Measurements from ENCODE around the gene CYGB.
"Not testable (repeated sequence)": the region's sequence is repeated elsewhere in the genome, so short reads cannot be mapped to it uniquely, and the experiment has no call there.

CYGB gene

GRCh38 chr17:76524598-76525512 is 12.7 kb downstream of the CYGB start:
- Histone ChIP-seq H3K36me3 (ENCODE audit: control insufficient read depth, low read depth, low read length) (no peaks in the 10 kb centered on the region), H3K4me3 (ENCODE audit: low read length) (no peak overlapping the region), H3K4me1 (ENCODE audit: control insufficient read depth, low read depth, low read length) (peaks cover 6% of the 10 kb centered on the region), H3K27me3 (ENCODE audit: control insufficient read depth, insufficient read depth, low read length) (peaks cover 8% of the 10 kb centered on the region), H3K9ac (ENCODE audit: low read length) (no peak overlapping the region), H3K27ac (ENCODE audit: low read length) (no peak overlapping the region), H3K9me3 (ENCODE audit: control insufficient read depth, low read depth, low read length) (no peaks in the 10 kb centered on the region)

DNA sequence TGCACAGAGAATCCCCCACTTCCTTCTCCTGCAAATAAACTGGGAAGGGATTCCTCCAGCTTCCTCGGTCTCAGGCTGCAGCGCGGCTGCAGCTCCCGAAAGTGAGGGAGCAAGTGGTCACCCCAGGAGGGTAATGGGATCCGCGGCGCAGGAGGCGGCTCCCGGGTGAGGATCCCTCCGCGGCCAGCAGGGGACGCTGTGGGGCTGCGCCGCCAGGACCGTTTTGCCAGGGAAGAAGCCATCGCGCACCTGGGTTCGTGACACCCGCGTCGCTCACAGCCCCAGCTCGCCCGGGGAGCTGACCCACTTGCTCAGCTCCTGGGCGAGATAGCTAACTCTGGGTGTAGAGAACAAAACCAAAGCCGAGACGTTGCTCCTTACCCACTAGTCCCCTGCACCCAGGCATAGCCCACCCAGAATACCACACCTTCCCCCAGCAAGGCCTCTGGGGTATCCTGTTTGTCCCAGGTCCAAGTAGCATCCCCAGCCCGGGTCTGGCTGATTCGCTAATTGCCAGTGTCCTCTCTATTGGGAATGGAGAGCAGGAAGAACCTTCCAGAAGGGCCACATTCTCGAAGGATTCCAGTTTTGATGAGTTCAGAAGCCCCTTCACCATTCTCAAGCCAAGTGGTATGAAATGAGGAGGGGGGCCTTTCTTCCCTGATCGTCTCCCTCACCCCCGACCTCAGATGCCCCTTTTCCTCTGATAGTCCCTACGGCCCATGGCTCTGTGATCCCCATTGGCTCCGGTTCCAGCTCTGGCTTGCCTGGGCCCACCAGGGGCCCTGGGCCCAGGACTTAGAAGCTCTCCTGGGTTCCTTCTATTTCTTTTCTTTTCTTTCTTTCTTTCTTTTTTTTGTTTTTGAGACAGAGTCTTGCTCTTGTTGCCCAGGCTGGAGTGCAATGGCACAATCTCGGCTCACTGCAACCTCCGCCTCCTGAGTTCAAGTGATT is 14.1 kb downstream of the CYGB start:
- Histone ChIP-seq H3K4me1 (ENCODE audit: control insufficient read depth, low read depth, low read length) (no peaks in the 10 kb centered on the region), H3K9ac (ENCODE audit: low read length) (no peak overlapping the region), H3K27ac (ENCODE audit: low read length) (no peak overlapping the region), H3K27me3 (ENCODE audit: control insufficient read depth, insufficient read depth, low read length) (peaks cover 8% of the 10 kb centered on the region), H3K9me3 (ENCODE audit: control insufficient read depth, low read depth, low read length) (no peaks in the 10 kb centered on the region), H3K4me3 (ENCODE audit: low read length) (no peak overlapping the region), H3K36me3 (ENCODE audit: control insufficient read depth, low read depth, low read length) (no peaks in the 10 kb centered on the region)

GRCh38 chr17:76521683-76522082 is 15.8 kb downstream of the CYGB start:
- H3K36me3 ChIP-seq (ENCODE audit: control insufficient read depth, low read depth, low read length); H3K9ac ChIP-seq (ENCODE audit: low read length); H3K27ac ChIP-seq (ENCODE audit: low read length); H3K4me1 ChIP-seq (ENCODE audit: control insufficient read depth, low read depth, low read length); H3K4me3 ChIP-seq (ENCODE audit: low read length); H3K27me3 ChIP-seq (ENCODE audit: control insufficient read depth, insufficient read depth, low read length); H3K9me3 ChIP-seq (ENCODE audit: control insufficient read depth, low read depth, low read length): not testable (repeated sequence)

GRCh38 chr17:76521262-76521661 is 16.2 kb downstream of the CYGB start:
- no peak overlapping the region for H3K27ac ChIP-seq (ENCODE audit: low read length)
- no peak overlapping the region for H3K9ac ChIP-seq (ENCODE audit: low read length)
- no peaks in the 10 kb centered on the region for H3K36me3 ChIP-seq (ENCODE audit: control insufficient read depth, low read depth, low read length)
- H3K9me3 ChIP-seq (ENCODE audit: control insufficient read depth, low read depth, low read length): no peaks in the 10 kb centered on the region
- H3K4me3 ChIP-seq (ENCODE audit: low read length): no peak overlapping the region
- H3K27me3 ChIP-seq (ENCODE audit: control insufficient read depth, insufficient read depth, low read length): peaks cover 8% of the 10 kb centered on the region
- H3K4me1 ChIP-seq (ENCODE audit: control insufficient read depth, low read depth, low read length): no peaks in the 10 kb centered on the region

- no peaks in the 10 kb centered on the region for H3K4me1 ChIP-seq (ENCODE audit: control insufficient read depth, low read depth, low read length)
- H3K9me3 ChIP-seq (ENCODE audit: control insufficient read depth, low read depth, low read length): no peaks in the 10 kb centered on the region
- H3K27me3 ChIP-seq (ENCODE audit: control insufficient read depth, insufficient read depth, low read length): peaks cover 8% of the 10 kb centered on the region
- H3K36me3 ChIP-seq (ENCODE audit: control insufficient read depth, low read depth, low read length): no peaks in the 10 kb centered on the region
- H3K9ac ChIP-seq (ENCODE audit: low read length): no peak overlapping the region
- H3K4me3 ChIP-seq (ENCODE audit: low read length): no peak overlapping the region
- H3K27ac ChIP-seq (ENCODE audit: low read length): no peak overlapping the region
These were observed 18.2 kb downstream of the CYGB start for GRCh38 chr17:76519048-76519966.

GRCh38 chr17:76517638-76518038 is 19.9 kb downstream of the CYGB start:
- Histone ChIP-seq H3K27me3 (ENCODE audit: control insufficient read depth, insufficient read depth, low read length) (no peaks in the 10 kb centered on the region), H3K27ac (ENCODE audit: low read length) (no peak overlapping the region)

GRCh38 chr17:76515274-76515949 is 22.1 kb downstream of the CYGB start:
- Histone ChIP-seq H3K4me1 (ENCODE audit: control insufficient read depth, low read depth, low read length) (no peaks in the 10 kb centered on the region), H3K9ac (ENCODE audit: low read length) (no peak overlapping the region), H3K27ac (ENCODE audit: low read length) (no peak overlapping the region)

More at GRCh38 chr17:76517638-76518038, 19.9 kb downstream of the CYGB start:
- no peaks in the 10 kb centered on the region for H3K36me3 ChIP-seq (ENCODE audit: control insufficient read depth, low read depth, low read length)
- H3K9me3 ChIP-seq (ENCODE audit: control insufficient read depth, low read depth, low read length): no peaks in the 10 kb centered on the region
- no peak overlapping the region for H3K4me3 ChIP-seq (ENCODE audit: low read length)
- no peaks in the 10 kb centered on the region for H3K4me1 ChIP-seq (ENCODE audit: control insufficient read depth, low read depth, low read length)
- no peak overlapping the region for H3K9ac ChIP-seq (ENCODE audit: low read length)

GRCh38 chr17:76514355-76514754 is 23.2 kb downstream of the CYGB start:
- H3K36me3 ChIP-seq (ENCODE audit: control insufficient read depth, low read depth, low read length); H3K9ac ChIP-seq (ENCODE audit: low read length); H3K9me3 ChIP-seq (ENCODE audit: control insufficient read depth, low read depth, low read length); H3K4me1 ChIP-seq (ENCODE audit: control insufficient read depth, low read depth, low read length); H3K27ac ChIP-seq (ENCODE audit: low read length); H3K4me3 ChIP-seq (ENCODE audit: low read length); H3K27me3 ChIP-seq (ENCODE audit: control insufficient read depth, insufficient read depth, low read length): not testable (repeated sequence)

More at GRCh38 chr17:76515274-76515949, 22.1 kb downstream of the CYGB start:
- no peaks in the 10 kb centered on the region for H3K36me3 ChIP-seq (ENCODE audit: control insufficient read depth, low read depth, low read length)
- no peaks in the 10 kb centered on the region for H3K9me3 ChIP-seq (ENCODE audit: control insufficient read depth, low read depth, low read length)
- no peaks in the 10 kb centered on the region for H3K27me3 ChIP-seq (ENCODE audit: control insufficient read depth, insufficient read depth, low read length)
- H3K4me3 ChIP-seq (ENCODE audit: low read length): no peak overlapping the region

- Histone ChIP-seq H3K9ac (ENCODE audit: low read length) (no peak overlapping the region), H3K9me3 (ENCODE audit: control insufficient read depth, low read depth, low read length) (no peaks in the 10 kb centered on the region), H3K27me3 (ENCODE audit: control insufficient read depth, insufficient read depth, low read length) (no peaks in the 10 kb centered on the region), H3K4me1 (ENCODE audit: control insufficient read depth, low read depth, low read length) (no peaks in the 10 kb centered on the region), H3K36me3 (ENCODE audit: control insufficient read depth, low read depth, low read length) (no peaks in the 10 kb centered on the region), H3K4me3 (ENCODE audit: low read length) (no peak overlapping the region), H3K27ac (ENCODE audit: low read length) (no peak overlapping the region)
These were observed 24.2 kb downstream of the CYGB start for GRCh38 chr17:76513306-76513692.

- Histone ChIP-seq H3K27me3 (ENCODE audit: control insufficient read depth, insufficient read depth, low read length) (peaks cover under 1% of the 10 kb centered on the region), H3K9ac (ENCODE audit: low read length) (no peak overlapping the region), H3K9me3 (ENCODE audit: control insufficient read depth, low read depth, low read length) (no peaks in the 10 kb centered on the region), H3K27ac (ENCODE audit: low read length) (no peak overlapping the region), H3K36me3 (ENCODE audit: control insufficient read depth, low read depth, low read length) (no peaks in the 10 kb centered on the region), H3K4me3 (ENCODE audit: low read length) (no peak overlapping the region), H3K4me1 (ENCODE audit: control insufficient read depth, low read depth, low read length) (no peaks in the 10 kb centered on the region)
These were observed 24.9 kb downstream of the CYGB start for GRCh38 chr17:76512366-76513305.

Data from iPS-18a (cell line).